ENCODE results near the gene NDUFAF8. TPM values are rescaled to one million over a fixed set of nuclear protein-coding genes. Genes with fewer than 3 reads are reported as not detected.

NDUFAF8 gene
- total and polyA plus RNA-seq, 5 experiments from 2014 or later: 50.8 to 135 (median 85.2) TPM

- H3K36me3 Mint-ChIP-seq: peaks cover 0 to 3% (median 0%) of the 10 kb centered on the region in 3 donors
- peak overlapping the region in 8 of 10 donors; percentile 13 to 82 (median 41) for H3K27ac Mint-ChIP-seq
- POLR2A ChIA-PET: interaction anchor here (0.6 to 3.9 kb wide), 7 partner anchors 10 to 275 kb away, joined by 4 to 43 read pairs (median 10); partner anchors contain the start of genes ACTG1 and CEP131
- H3K4me3 Mint-ChIP-seq: peak overlapping the region; percentile 75 to 94 (median 86)
- H3K4me1 Mint-ChIP-seq: peaks cover 13 to 55% (median 46%) of the 10 kb centered on the region in 4 donors
- no peaks in the 10 kb centered on the region for H3K27me3 Mint-ChIP-seq
- ATAC-seq (no peak), DNase-seq (peak in 1 of 10 donors; percentile 60)
- no peaks in the 10 kb centered on the region for H3K9me3 Mint-ChIP-seq
Observed at GRCh38 chr17:81237591-81238489, 1.3 kb upstream of the NDUFAF8 start.

- ATAC-seq: no peak
- no peaks in the 10 kb centered on the region for H3K27me3 Mint-ChIP-seq
Observed at GRCh38 chr17:81238490-81238814, 666 bp upstream of the NDUFAF8 start.

GRCh38 chr17:81239714-81240555 is 817 bp downstream of the NDUFAF8 start:
- Mint-ChIP-seq H3K4me1 (peaks cover 9 to 51% (median 43%) of the 10 kb centered on the region in 4 donors), H3K9me3 (no peaks in the 10 kb centered on the region)

More at GRCh38 chr17:81238490-81238814, 666 bp upstream of the NDUFAF8 start:
- no peak for DNase-seq
- Mint-ChIP-seq H3K9me3 (no peaks in the 10 kb centered on the region), H3K4me3 (peak overlapping the region; percentile 75 to 94 (median 86)), H3K27ac (peak overlapping the region in 3 of 10 donors; percentile 46 to 82 (median 69)), H3K4me1 (peaks cover 13 to 56% (median 46%) of the 10 kb centered on the region in 4 donors), H3K36me3 (peaks cover 0 to 3% (median 0%) of the 10 kb centered on the region in 3 donors)
- POLR2A ChIA-PET: interaction anchor here (0.6 to 3.9 kb wide), 14 partner anchors 10 to 739 kb away, joined by 3 to 43 read pairs (median 7); partner anchors contain the start of genes ACTG1, CEP131, FAAP100 and SLC38A10

GRCh38 chr17:81240761-81241160 is 1.6 kb downstream of the NDUFAF8 start:
- Mint-ChIP-seq H3K36me3 (no peaks in the 10 kb centered on the region), H3K27ac (peak overlapping the region in 6 of 10 donors; percentile 19 to 53 (median 36)), H3K27me3 (no peaks in the 10 kb centered on the region), H3K9me3 (no peaks in the 10 kb centered on the region), H3K4me3 (peak overlapping the region; percentile 26 to 95 (median 72)), H3K4me1 (peaks cover 8 to 46% (median 38%) of the 10 kb centered on the region in 4 donors)
- ATAC-seq: no peak
- no peak for DNase-seq
- POLR2A ChIA-PET: interaction anchor here (2.4 to 3.9 kb wide), 2 partner anchors 19 to 272 kb away, joined by 12 to 43 read pairs; partner anchors contain the start of genes ACTG1 and CEP131

More at GRCh38 chr17:81239714-81240555, 817 bp downstream of the NDUFAF8 start:
- no peak for ATAC-seq
- DNase-seq: peak in 6 of 10 donors; percentile 17 to 36 (median 24)
- Mint-ChIP-seq H3K36me3 (peaks cover 0 to 1% (median 0%) of the 10 kb centered on the region in 3 donors), H3K27ac (peak overlapping the region; percentile 63 to 95 (median 89)), H3K27me3 (no peaks in the 10 kb centered on the region), H3K4me3 (peak overlapping the region; percentile 85 to 95 (median 90))
- POLR2A ChIA-PET: interaction anchor here (0.6 to 3.9 kb wide), 12 partner anchors 11 to 1290 kb away, joined by 3 to 43 read pairs (median 7); partner anchors contain the start of genes ACTG1, CEP131, FAAP100 and MRPL12

GRCh38 chr17:81241203-81241602 is 2.1 kb downstream of the NDUFAF8 start:
- peaks cover 7 to 45% (median 38%) of the 10 kb centered on the region in 4 donors for H3K4me1 Mint-ChIP-seq
- H3K4me3 Mint-ChIP-seq: peak overlapping the region in 8 of 10 donors; percentile 27 to 95 (median 74)
- ATAC-seq: no peak
- H3K9me3 Mint-ChIP-seq: no peaks in the 10 kb centered on the region
- no peaks in the 10 kb centered on the region for H3K36me3 Mint-ChIP-seq
- DNase-seq: no peak
- POLR2A ChIA-PET: no interaction called here
- no peaks in the 10 kb centered on the region for H3K27me3 Mint-ChIP-seq
- peak overlapping the region in 5 of 10 donors; percentile 18 to 53 (median 25) for H3K27ac Mint-ChIP-seq

GRCh38 chr17:81241648-81242420 is 2.7 kb downstream of the NDUFAF8 start:
- H3K9me3 Mint-ChIP-seq: no peaks in the 10 kb centered on the region
- peak overlapping the region in 3 of 10 donors; percentile 18 to 74 (median 68) for H3K4me3 Mint-ChIP-seq
- no peaks in the 10 kb centered on the region for H3K36me3 Mint-ChIP-seq
- no peak for ATAC-seq
- POLR2A ChIA-PET: no interaction called here
- H3K27me3 Mint-ChIP-seq: no peaks in the 10 kb centered on the region
- DNase-seq: peak; percentile 44 to 76 (median 64)
- peak overlapping the region in 6 of 10 donors; percentile 49 to 84 (median 59) for H3K27ac Mint-ChIP-seq
- peaks cover 6 to 42% (median 37%) of the 10 kb centered on the region in 4 donors for H3K4me1 Mint-ChIP-seq

GRCh38 chr17:81242421-81243332 is 3.6 kb downstream of the NDUFAF8 start:
- no peak for ATAC-seq
- Mint-ChIP-seq H3K4me3 (peak overlapping the region in 3 of 10 donors; percentile 12 to 68 (median 56)), H3K4me1 (peaks cover 6 to 34% (median 30%) of the 10 kb centered on the region in 4 donors), H3K27me3 (no peaks in the 10 kb centered on the region), H3K9me3 (no peaks in the 10 kb centered on the region), H3K27ac (peak overlapping the region in 2 of 10 donors; percentile 53 to 73), H3K36me3 (no peaks in the 10 kb centered on the region)
- no peak for DNase-seq
- POLR2A ChIA-PET: interaction anchor here (0.9 kb wide), 1 partner anchor 121 kb away, joined by 3 read pairs; no protein-coding TSS in a partner anchor

GRCh38 chr17:81243333-81243664 is 4.2 kb downstream of the NDUFAF8 start:
- H3K4me3 Mint-ChIP-seq: no peak overlapping the region
- H3K27ac Mint-ChIP-seq: peak overlapping the region in 1 of 10 donors; percentile 10
- no peaks in the 10 kb centered on the region for H3K36me3 Mint-ChIP-seq
- no peaks in the 10 kb centered on the region for H3K9me3 Mint-ChIP-seq
- H3K4me1 Mint-ChIP-seq: peaks cover 6 to 28% (median 27%) of the 10 kb centered on the region in 4 donors
- POLR2A ChIA-PET: interaction anchor here (0.9 kb wide), 1 partner anchor 122 kb away, joined by 3 read pairs; no protein-coding TSS in a partner anchor
- no peaks in the 10 kb centered on the region for H3K27me3 Mint-ChIP-seq
- no peak for ATAC-seq
- no peak for DNase-seq

GRCh38 chr17:81244358-81245023 is 5.4 kb downstream of the NDUFAF8 start:
- Mint-ChIP-seq H3K36me3 (no peaks in the 10 kb centered on the region), H3K27me3 (no peaks in the 10 kb centered on the region), H3K4me3 (peak overlapping the region in 1 of 10 donors; percentile 4), H3K9me3 (no peaks in the 10 kb centered on the region), H3K4me1 (peaks cover 6 to 30% (median 26%) of the 10 kb centered on the region in 4 donors), H3K27ac (peak overlapping the region in 1 of 10 donors; percentile 63)
- DNase-seq: peak in 1 of 10 donors; percentile 1
- POLR2A ChIA-PET: no interaction called here
- ATAC-seq: no peak

- Mint-ChIP-seq H3K27me3 (no peaks in the 10 kb centered on the region), H3K27ac (peak overlapping the region in 1 of 10 donors; percentile 63), H3K4me1 (peaks cover 6 to 25% (median 21%) of the 10 kb centered on the region in 4 donors), H3K9me3 (no peaks in the 10 kb centered on the region), H3K4me3 (peak overlapping the region in 1 of 10 donors; percentile 4), H3K36me3 (peaks cover 0 to 3% (median 0%) of the 10 kb centered on the region in 3 donors)
- POLR2A ChIA-PET: interaction anchor here (0.5 kb wide), 1 partner anchor 14 kb away, joined by 3 read pairs; no protein-coding TSS in a partner anchor
- DNase-seq (no peak), ATAC-seq (no peak)
Observed at GRCh38 chr17:81245024-81245664, 6.0 kb downstream of the NDUFAF8 start.
